ENCODE results near the gene C16orf95.

DNA sequence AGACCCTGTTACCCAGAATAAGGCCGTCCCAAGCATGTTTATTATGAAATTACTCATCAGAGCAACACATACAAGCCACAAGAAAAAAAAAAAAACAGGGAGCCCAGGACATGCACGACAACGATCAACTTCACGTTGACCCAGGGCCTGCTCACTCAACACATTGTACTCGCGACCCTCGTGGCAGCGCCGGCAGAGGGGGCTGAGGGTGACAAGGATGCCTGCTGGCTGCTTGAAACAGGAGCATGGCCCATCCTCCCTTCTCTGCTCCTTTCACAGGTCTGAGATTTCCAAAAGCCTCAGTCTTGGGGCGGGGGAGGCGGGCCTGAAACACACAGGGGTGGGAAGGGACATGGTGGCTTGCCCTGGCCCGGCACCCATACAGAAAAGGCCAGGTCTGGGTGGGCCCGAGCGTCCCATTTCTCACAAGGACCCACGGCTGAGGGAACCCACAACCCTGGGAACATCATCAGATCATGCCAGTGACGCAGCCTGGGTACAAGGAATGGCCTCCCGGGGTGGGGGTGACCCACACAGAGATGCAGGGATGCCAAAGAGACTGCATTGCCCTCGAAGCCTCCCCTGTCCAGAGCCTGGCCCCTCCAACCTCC lies 21.1 kb upstream of the C16orf95 start:
- TF ChIP-seq CTCF (conservative IDR thresholded peaks at IDR 0.05; ENCODE audit: low read depth, low read length) (no peak), FOS (IDR thresholded peaks at IDR 0.05; ENCODE audit: low read depth, low read length) (no peak), POLR2A (IDR thresholded peaks at IDR 0.05; ENCODE audit: low read depth, low read length) (no peak), RAD21 (IDR thresholded peaks at IDR 0.05; ENCODE audit: low read length) (no peak), MAZ (IDR thresholded peaks at IDR 0.05; ENCODE audit: borderline replicate concordance, low read depth, low read length) (no peak), BHLHE40 (IDR thresholded peaks at IDR 0.05; ENCODE audit: low read depth, low read length) (no peak), CEBPB (IDR thresholded peaks at IDR 0.05; ENCODE audit: low read depth, low read length) (no peak), RCOR1 (IDR thresholded peaks at IDR 0.05; ENCODE audit: insufficient replicate concordance, low read length) (no peak), USF2 (IDR thresholded peaks at IDR 0.05; ENCODE audit: low read depth, low read length) (no peak), SMC3 (IDR thresholded peaks at IDR 0.05; ENCODE audit: low read depth, low read length) (no peak)

All from IMR-90 (cell line).